GM18519 (cell line): ENCODE measurements around the gene OGFOD2.
"Not testable (repeated sequence)": the region's sequence is repeated elsewhere in the genome, so short reads cannot be mapped to it uniquely, and the experiment has no call there.

Experiments used
- ATAC-seq: cut with Tn5 transposase; IDR thresholded peaks from one replicate; pipeline ENCODE4 v1.9.1; 2021; ENCODE audit warnings: mild to moderate bottlenecking, moderate library complexity; ENCODE audit not compliant: unreplicated experiment, low FRiP score

Gene OGFOD2

GRCh38 chr12:122974892-122975789 lies at the start of gene OGFOD2:
TSS of gene OGFOD2 (plus strand) at chr12:122975244. CDS start at chr12:122975252, 8 bp downstream.
- ATAC-seq = peak; percentile 58

- no peak for ATAC-seq
These were observed 47.2 kb upstream of the OGFOD2 start for GRCh38 chr12:122927756-122928403.

- no peak for ATAC-seq
These were observed 46.5 kb upstream of the OGFOD2 start for GRCh38 chr12:122928404-122929147.

GRCh38 chr12:122929148-122929538 lies 45.9 kb upstream of the OGFOD2 start:
- ATAC-seq = no peak

GRCh38 chr12:122929812-122930211 lies 45.2 kb upstream of the OGFOD2 start:
- ATAC-seq = no peak

GRCh38 chr12:122932207-122932606 lies 42.8 kb upstream of the OGFOD2 start:
- no peak for ATAC-seq

GRCh38 chr12:122934722-122935121 lies 40.3 kb upstream of the OGFOD2 start:
- ATAC-seq = no peak

- no peak for ATAC-seq
These were observed 39.7 kb upstream of the OGFOD2 start for GRCh38 chr12:122935318-122935717.

- ATAC-seq = no peak
These were observed 37.4 kb upstream of the OGFOD2 start for GRCh38 chr12:122937622-122938091.

GRCh38 chr12:122939125-122939524 lies 35.9 kb upstream of the OGFOD2 start:
- no peak for ATAC-seq

- not testable (repeated sequence) for ATAC-seq
These were observed 33.7 kb upstream of the OGFOD2 start for GRCh38 chr12:122941351-122941750.

- no peak for ATAC-seq
These were observed 32.4 kb upstream of the OGFOD2 start for GRCh38 chr12:122942637-122943036.

GRCh38 chr12:122943196-122943595 lies 31.8 kb upstream of the OGFOD2 start:
- ATAC-seq = no peak

GRCh38 chr12:122944605-122945592 lies 30.1 kb upstream of the OGFOD2 start:
- ATAC-seq = no peak

GRCh38 chr12:122946690-122947341 lies 28.2 kb upstream of the OGFOD2 start:
- ATAC-seq = no peak

GRCh38 chr12:122947352-122947792 lies 27.7 kb upstream of the OGFOD2 start:
- no peak for ATAC-seq

GRCh38 chr12:122948605-122949004 lies 26.4 kb upstream of the OGFOD2 start:
- ATAC-seq = no peak

- no peak for ATAC-seq
These were observed 25.6 kb upstream of the OGFOD2 start for GRCh38 chr12:122949405-122949804.
